ENCODE measurements around the gene PROZ.

GRCh38 chr13:113167575-113167974 is 9.1 kb downstream of the PROZ start:
- TF ChIP-seq CTCF (conservative IDR thresholded peaks at IDR 0.05; ENCODE audit: low read depth, low read length): no peak
- TF ChIP-seq EZH2phosphoT487 (IDR thresholded peaks at IDR 0.05; ENCODE audit: borderline replicate concordance, low read length): no peak

Measured in PC-3 (cell line).